Hematopoietic multipotent progenitor cell treated with erythropoietin and hydrocortisone succinate and interleukin-3 and kit ligand, for 17 days (in vitro differentiated cells): ENCODE measurements around the gene SPSB3.
A peak's percentile ranks its signal among the peaks of the same experiment; 100 is the strongest.
"Not testable (repeated sequence)": the region's sequence is repeated elsewhere in the genome, so short reads cannot be mapped to it uniquely, and the experiment has no call there.

ENCODE experiments used
- DNase-seq: peaks from one replicate; pipeline ENCODE4 v3.0.0-alpha.2; 2015; ENCODE audit warnings: low spot score

SPSB3 gene

GRCh38 chr16:1816396-1817275 is 34.3 kb upstream of the SPSB3 start:
- DNase-seq = no peak

- no peak for DNase-seq
Measured at GRCh38 chr16:1815461-1815860, 33.1 kb upstream of the SPSB3 start.

DNA sequence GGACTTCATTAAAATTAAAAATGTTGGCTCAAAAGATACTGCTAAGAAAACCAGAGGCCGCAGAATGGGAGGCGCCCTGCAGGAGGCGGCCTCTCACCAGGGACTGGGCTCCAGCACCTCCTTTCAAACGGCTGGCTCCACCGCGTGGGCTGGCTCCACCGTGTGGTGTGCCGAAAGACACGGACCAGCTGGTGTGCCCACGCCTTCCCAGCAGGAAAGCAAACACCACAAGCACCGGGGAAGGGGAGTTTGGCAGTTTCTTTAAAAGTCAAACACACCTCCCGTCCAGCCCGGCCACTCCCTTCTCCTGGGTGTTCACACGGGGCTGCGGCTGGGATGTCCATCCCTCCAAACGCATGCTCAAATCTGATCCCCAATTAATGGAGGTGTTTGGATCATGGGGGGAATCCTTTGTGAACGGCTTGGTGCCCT is 30.4 kb upstream of the SPSB3 start:
- peak; percentile 88 for DNase-seq

GRCh38 chr16:1810536-1810935 is 28.2 kb upstream of the SPSB3 start:
- no peak for DNase-seq

DNA sequence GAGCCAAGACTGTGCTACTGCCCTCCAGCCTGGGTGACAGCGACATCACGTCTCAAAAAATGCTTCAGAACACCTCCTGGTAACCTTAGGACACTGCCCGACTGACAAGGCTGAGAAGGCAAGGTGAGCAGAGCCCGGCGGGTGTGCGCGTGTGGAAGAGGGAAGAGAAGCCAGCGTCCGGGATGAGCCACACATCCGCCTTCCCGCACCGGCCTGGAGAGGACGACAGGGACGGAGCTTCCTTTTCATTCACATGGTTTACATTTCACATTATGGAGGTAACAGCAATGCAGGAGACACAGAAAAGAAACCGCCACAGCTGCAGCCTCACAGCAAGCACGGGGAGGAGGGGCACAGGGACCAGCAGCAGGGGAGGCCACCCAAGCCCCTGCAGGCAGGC is 27.7 kb upstream of the SPSB3 start:
- no peak for DNase-seq

- no peak for DNase-seq
Measured at GRCh38 chr16:1809281-1809801, 27.0 kb upstream of the SPSB3 start.

DNA sequence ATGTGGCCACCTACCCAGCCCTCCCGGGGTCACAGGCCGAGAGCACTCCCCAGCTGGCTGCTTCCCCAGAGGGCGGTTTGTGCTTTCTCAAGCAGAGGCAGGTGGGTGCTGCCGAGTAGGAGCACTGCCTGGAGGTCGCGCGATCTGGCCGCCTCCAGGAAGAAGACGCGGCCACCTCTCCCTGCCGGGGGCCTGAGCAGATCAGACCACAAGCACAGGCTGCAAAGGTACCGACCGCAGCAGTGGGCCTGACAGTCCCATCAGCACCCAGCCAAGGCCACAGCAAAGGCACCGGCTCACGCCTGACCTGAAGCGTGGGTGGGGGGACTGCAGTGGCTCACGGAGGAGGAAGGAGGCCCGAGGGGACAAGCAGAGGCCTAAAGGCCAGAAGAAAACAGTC is 26.3 kb upstream of the SPSB3 start:
- no peak for DNase-seq

DNA sequence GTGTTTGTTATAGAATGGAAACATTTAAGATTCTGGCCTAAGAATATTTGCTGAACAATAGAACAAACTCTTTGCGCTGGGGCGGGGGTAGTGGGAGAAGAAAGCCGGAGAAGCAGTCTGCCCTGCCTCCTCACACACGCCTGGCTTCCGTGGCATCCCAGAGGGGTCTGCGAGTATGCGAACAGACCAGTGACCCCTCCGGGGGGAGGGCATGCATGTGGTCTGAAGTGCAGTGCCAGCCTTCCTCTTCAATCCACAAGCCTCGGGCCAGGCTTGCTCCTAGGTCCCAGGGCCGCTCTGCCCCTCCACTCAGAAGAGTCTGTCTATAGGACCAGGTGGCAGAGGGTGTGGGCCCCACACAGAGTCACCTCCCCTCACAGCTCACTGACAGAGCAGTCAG is 25.3 kb upstream of the SPSB3 start:
- DNase-seq = no peak

DNA sequence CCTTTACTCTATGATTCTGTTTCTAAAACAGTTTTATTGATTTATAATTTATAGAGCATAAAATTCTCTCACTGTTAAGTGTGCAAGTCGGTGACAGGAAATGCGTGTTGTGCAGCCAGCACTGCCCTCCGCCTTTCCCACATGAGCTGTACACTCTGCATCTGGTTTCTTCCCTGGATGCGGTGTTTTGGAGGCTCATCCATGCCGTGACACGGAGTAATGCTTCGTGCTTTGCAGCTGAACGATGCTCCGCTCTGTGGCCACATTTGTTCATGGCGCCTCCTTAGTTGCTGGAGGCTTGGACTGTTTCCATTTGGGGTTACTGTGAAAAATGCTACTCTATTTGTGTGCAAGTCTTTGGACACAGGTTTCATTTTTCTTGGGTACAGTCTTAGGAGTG is 18.3 kb upstream of the SPSB3 start:
- no peak for DNase-seq

DNA sequence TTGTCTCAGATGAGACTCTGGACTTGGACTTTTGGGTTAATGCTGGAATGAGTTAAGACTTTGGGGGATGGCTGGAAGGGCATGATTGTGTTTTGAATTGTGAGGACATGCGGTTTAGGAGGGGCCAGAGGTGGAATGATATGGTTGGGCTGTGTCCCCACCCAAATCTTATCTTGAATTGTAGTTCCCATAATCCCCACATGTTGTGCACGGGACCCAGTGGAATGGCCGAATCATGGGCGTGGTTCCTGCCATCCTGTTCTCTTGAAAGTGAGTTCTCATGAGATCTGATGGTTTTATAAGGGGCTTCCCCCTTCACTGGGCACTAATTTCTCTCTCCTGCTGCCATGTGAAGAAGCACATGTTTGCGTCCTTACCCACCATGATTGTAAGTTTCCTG is 16.9 kb upstream of the SPSB3 start:
- not testable (repeated sequence) for DNase-seq

DNA sequence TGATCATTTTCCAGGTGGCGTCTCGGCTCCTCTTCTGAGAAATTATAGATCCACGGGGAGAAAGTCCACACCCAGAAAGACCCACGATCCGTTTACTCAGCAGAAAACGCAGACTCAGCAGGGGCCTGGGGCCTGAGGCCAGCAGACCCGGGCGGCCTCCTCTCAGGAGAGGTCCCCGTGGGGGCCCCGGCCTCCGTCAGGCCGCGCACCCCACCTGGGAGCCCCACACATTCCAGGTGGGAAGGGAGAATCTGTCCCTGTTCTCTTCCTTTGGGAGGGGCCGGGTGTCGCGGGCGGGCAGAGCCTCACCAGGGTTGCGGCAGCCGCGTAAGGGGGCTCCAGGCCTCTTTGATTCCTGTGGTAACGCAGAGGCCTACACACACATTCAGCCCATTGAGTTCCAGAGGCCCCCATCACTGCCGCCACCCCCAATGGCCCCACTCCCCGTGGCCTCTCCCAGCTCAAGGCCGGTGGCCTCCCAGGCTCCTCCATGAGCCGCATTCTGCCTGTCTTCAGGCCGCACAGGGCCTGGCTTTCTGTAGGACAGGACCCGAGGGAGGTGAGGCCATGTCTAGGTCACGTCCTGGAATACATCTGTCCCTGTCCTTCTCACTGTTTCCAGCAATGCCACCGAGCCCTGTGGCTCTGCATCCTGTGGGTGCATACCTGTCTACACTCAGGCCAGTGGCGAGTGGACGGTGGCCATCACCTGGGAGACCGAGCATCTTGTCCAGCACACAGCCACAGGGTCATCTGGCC is 12.7 kb upstream of the SPSB3 start:
- DNase-seq = no peak

DNA sequence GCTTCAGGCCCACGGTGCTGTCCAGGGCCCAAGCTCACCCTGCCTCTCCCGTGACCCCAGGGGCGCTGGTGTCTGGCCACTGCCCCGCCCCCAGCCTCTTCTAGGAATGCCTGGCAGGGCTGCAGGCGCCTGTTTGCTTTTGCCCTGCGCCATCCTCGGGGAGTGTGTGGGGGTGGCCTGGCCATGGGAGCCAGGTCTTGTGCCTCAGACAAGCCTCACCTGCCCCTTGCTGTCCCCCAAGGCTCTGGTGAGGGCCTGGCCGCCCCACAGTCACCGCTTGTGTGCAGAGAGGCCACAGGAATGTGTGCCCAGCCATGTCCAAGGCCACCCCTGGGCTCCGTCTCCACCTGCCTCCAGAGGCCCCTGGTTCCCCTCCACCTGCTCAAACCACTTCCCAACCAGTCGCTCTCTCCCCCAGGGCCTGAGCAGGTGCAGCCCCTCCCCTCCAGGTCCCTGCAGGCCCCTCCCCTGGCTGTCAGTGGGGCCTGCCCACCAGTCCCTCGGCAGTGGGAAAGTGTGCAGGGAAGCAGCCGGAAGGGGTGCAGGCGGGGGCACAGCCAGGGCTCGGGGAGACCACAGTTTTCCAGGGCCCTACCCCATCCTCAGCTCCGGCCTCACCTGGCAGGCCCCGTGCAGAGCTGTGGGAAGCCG is 12.0 kb upstream of the SPSB3 start:
- no peak for DNase-seq

GRCh38 chr16:1793578-1794220 is 11.3 kb upstream of the SPSB3 start, which contains the start of gene IGFALS:
TSS of gene IGFALS (minus strand) at chr16:1793705. CDS start at chr16:1793652, 53 bp downstream.
- DNase-seq = no peak

DNA sequence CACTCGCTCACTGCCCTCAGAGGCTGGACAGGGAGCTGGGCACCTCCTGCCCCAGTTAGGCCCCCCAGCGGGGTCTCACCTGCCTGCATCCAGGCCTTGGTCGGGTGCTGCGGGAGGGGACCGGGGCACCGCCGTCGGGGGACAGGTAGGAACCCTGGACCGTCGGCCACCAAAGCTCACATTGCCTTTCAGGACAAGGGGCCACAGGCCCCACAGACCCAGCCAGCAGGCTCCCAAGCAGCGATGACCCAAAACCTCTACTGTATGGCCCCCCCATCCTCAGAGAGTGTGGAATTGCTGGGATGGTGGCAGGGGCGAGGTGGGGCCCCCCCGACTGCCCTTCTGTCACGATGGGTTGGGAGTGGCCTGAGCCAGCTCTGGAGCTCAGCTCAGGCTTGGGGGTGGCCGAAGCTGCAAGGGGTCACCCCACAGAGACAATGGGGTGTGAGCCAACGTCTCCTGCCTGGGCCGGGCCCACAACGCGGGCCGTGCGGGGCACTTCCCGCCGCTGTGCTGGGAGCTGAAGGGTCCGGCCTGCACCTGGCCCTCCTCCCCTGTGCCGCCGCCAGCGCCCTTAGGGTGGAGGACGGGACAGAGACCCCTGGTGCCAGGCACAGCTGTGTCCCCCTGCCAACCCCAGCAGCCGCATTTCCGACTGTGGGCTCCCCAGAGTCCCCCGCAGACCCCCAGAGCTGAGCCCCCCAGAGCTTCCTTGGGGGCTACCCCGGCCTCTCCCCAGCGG is 10.6 kb upstream of the SPSB3 start:
- DNase-seq = no peak

- no peak for DNase-seq
Measured at GRCh38 chr16:1791943-1792812, 9.8 kb upstream of the SPSB3 start.

DNA sequence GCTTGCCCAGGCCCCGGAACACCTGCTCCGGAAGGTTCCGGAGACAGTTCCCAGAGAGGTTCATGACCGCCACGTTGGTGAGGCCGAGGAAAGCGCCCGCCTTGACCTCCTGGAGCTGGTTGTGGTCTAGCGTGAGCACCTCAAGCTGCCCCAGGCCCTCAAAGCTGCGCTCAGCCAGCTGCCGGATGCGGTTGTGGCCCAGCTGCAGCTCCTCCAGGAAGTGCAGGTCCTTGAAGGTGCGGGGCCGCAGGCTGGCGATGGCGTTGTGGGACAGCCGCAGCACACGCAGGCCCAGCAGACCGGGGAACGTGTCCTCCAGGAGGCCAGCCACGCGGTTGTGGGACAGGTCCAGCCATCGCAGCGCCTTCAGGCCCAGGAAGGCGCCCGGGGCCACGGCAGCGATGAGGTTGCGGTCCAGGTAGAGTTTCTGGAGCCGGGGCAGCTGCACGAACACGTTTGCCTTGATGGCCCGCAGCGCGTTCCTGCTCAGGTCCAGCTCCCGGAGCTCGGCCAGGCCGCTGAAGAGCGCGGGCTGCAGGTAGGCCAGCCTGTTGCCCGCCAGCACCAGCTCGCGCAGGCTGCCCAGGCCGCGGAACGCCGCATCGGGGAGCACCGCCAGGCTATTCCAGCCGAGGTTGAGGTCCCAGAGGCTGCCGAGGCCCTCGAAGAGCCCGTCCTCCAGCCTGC is 9.0 kb upstream of the SPSB3 start:
- DNase-seq = no peak

GRCh38 chr16:1790611-1791255 is 8.4 kb upstream of the SPSB3 start:
- no peak for DNase-seq

GRCh38 chr16:1790261-1790610 is 7.9 kb upstream of the SPSB3 start:
- no peak for DNase-seq

- no peak for DNase-seq
Measured at GRCh38 chr16:1789643-1790045, 7.3 kb upstream of the SPSB3 start.
